CD4-positive, alpha-beta T cell treated with Interleukin-10 for 1 hour (primary cell): ENCODE measurements around the gene DNM3.
"Not testable (repeated sequence)": the region's sequence is repeated elsewhere in the genome, so short reads cannot be mapped to it uniquely, and the experiment has no call there.

Experiments used
- DNase-seq: peaks from one replicate; pipeline ENCODE4 v3.0.0-alpha.2; 2020

Gene DNM3

GRCh38 chr1:172298141-172298540, 456.8 kb downstream of the DNM3 start:
- DNase-seq = no peak

GRCh38 chr1:172298911-172299310, 457.6 kb downstream of the DNM3 start:
- DNase-seq = no peak

- no peak for DNase-seq
These were observed 458.2 kb downstream of the DNM3 start for GRCh38 chr1:172299515-172299914.

- not testable (repeated sequence) for DNase-seq
These were observed 466.2 kb downstream of the DNM3 start for GRCh38 chr1:172307508-172307907.

GRCh38 chr1:172308142-172308541, 466.8 kb downstream of the DNM3 start:
- DNase-seq = no peak

GRCh38 chr1:172308577-172308976, 467.3 kb downstream of the DNM3 start:
- DNase-seq = no peak

- no peak for DNase-seq
These were observed 479.4 kb downstream of the DNM3 start for GRCh38 chr1:172320733-172321132.

GRCh38 chr1:172321451-172321850, 480.2 kb downstream of the DNM3 start:
- DNase-seq = no peak

GRCh38 chr1:172322219-172323061, 481.1 kb downstream of the DNM3 start:
- DNase-seq = no peak

- DNase-seq = no peak
These were observed 482.4 kb downstream of the DNM3 start for GRCh38 chr1:172323686-172324085.

- DNase-seq = no peak
These were observed 482.8 kb downstream of the DNM3 start for GRCh38 chr1:172324086-172324485.

GRCh38 chr1:172324761-172325160, 483.5 kb downstream of the DNM3 start:
- DNase-seq = no peak

- DNase-seq = no peak
These were observed 484.2 kb downstream of the DNM3 start for GRCh38 chr1:172325531-172325930.

GRCh38 chr1:172326136-172326535, 484.8 kb downstream of the DNM3 start:
- DNase-seq = no peak

GRCh38 chr1:172328266-172328665, 487.0 kb downstream of the DNM3 start:
- DNase-seq = no peak

GRCh38 chr1:172332230-172332629, 490.9 kb downstream of the DNM3 start:
- no peak for DNase-seq

GRCh38 chr1:172335377-172335776, 494.1 kb downstream of the DNM3 start:
- DNase-seq = no peak

GRCh38 chr1:172338295-172338735, 497.0 kb downstream of the DNM3 start:
- no peak for DNase-seq

GRCh38 chr1:172339842-172340241, 498.5 kb downstream of the DNM3 start:
- no peak for DNase-seq

GRCh38 chr1:172340520-172340919, 499.2 kb downstream of the DNM3 start:
- no peak for DNase-seq

GRCh38 chr1:172341697-172342096, 500.4 kb downstream of the DNM3 start:
- no peak for DNase-seq

- DNase-seq = no peak
These were observed 501.4 kb downstream of the DNM3 start for GRCh38 chr1:172342584-172343239.

- peak; percentile 10 for DNase-seq
These were observed 502.2 kb downstream of the DNM3 start for GRCh38 chr1:172343240-172344160.
